NCI-H460 (cell line): ENCODE data around the gene QSOX1. TPM values are rescaled to one million over a fixed set of nuclear protein-coding genes. Genes with fewer than 3 reads are reported as not detected.
A peak's percentile ranks its signal among the peaks of the same experiment; 100 is the strongest.

Source experiments
- DNase-seq: peaks from one replicate; pipeline ENCODE4 v3.0.0-alpha.2; 2016; ENCODE audit warnings: low read depth; ENCODE audit errors: extremely low read depth
- total RNA-seq: library from RNA; depleted of rRNA; stranded (reverse); fragments of >200 nt; shearing (Covaris generic); gene quantifications from 2 replicates; pipeline ENCODE4 v1.2.3, GENCODE V29; 2014

The QSOX1 gene
- total RNA-seq, 1 experiment from 2014 or later = 122 TPM

DNA sequence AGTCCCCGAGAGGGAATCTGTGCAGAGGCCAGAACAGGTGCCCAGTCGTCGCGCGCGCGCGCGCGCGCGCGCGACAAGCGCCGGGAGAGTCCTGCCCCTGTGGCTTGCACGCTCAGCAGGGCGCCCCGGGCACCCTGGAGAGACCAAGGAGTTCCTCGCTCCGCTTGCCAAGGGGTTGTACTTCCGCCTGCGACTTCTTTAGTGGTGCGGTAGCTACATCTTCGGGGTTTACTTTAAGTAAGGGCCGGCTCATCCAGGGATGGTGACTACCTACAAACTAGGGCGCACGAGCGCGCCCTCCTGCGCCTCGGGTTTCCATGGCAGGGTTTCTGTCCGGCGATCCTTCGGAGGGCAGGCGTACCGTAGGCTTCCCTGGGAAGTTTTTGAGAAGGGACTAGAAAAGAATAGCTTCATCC lies 76.8 kb downstream of the QSOX1 start:
- peak; percentile 64 for DNase-seq

DNA sequence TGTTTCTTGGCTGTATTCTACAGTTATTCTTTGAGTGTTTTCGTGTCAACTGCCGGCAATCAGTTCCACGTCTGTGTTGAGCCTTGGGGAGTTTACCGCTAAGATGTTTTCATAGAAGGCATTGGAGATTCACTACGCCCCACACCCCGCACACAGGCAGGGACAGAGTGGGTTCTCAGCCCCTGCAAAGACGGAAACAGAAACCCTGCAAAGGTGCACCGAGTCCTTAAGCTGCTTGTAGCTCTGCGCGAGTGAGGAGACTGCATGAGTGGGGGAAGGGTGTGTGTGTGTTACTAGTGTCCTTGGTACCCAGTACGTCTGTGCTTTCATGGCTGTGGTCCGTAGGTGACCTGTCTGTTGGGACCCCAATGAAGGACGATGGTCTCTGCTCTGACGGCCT lies 77.3 kb downstream of the QSOX1 start:
- DNase-seq = no peak

- no peak for DNase-seq
These were observed 77.9 kb downstream of the QSOX1 start for GRCh38 chr1:180232521-180233043.

DNA sequence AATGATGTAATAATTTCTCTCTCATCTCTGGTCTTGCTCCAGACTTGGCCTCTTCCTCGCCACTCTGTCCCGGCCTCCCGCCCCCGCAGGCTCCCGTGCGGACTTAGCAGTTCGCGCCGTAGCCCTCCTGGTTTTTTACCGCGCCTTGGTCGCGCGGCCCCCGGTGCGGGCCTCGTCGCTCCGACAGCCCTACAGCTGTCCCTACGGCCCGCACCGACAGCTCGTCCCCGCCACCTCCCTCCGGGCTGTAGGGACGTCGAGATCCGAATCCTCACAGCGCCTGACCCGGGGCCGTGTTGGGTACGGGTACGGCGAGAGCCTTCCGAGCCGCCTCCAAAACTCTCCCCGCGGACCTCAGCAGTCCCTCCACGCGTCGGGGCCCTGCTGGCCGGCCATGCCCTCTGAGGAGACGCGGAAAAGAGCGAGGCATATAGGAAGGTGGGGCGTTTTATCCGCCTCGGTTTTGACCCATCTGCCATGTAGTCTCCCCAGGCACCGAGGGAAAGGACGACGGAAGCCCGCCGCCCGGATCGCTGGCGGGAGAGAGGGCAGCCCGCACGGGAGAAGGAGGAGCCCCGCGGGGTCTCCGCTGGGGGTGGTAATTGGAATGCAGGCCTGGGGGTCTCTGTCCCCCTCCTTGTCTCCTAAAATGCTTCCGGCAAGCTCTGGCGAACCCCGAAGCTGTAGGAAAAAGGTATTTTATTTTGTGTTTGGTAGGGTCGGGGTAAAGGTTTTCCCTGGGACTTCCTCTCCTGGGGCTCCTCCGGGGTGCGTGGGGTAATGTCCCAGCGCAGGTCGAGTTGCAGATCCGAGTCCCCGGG lies 78.7 kb downstream of the QSOX1 start:
- DNase-seq = no peak

DNA sequence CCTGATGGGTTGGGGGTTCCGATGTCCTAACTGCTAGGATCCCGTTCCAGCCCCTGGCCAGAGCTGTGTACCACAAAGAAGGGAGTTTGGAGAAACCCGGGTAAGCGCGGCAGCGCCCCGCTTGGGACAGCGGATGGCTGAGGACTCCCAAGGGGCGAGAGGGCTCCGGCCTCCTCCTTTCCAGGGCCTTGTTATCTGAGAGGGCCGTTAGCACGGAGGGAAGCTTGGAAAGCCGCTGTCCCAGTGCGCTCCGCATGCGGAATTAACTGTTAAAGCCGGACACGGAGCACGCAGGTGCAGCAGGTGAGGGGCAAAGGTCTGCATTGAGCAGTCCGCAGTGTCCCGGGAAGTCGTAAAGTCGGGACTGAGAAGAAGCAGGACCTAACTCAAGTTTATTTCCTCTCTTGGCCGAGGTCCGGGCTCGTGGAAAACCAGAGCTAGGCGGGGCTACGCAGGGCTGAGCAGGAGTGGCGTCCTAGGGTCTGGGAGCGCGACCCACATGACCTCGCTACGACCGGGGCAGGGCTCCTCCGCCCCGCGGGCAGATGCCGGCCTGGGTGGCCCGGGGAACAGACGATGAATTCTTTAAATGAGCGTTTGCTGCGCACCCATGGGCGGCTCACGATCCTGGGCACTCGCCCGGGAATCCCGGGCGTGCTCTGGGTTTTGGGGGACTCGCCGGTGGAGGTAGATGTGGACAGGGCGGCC lies 79.9 kb downstream of the QSOX1 start:
- no peak for DNase-seq

DNA sequence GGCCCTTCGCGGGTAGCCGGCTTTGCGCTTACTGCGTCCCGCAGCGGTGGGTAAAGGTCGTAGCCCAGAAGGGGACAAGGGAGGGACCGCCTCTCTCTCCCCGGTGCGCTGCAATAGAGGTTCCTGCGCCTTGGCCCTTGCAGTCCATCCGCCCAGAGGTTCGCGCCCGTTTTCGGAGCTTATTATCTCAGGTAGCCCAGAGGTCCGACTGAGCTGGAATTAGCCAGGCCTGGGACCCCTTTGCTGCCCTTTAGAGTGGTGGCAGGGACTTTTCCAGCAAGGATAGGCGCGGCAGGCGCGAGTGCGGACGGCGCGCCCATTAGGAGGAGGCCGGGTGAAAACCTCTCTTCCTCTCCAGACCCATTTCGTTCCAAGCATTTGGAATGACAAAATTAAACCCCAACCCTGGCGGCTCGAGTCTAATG lies 80.4 kb downstream of the QSOX1 start:
- DNase-seq = no peak

GRCh38 chr1:180235502-180236239 lies 81.0 kb downstream of the QSOX1 start:
- DNase-seq = no peak

GRCh38 chr1:180236698-180237509 lies 82.2 kb downstream of the QSOX1 start:
- DNase-seq = no peak

GRCh38 chr1:180237869-180238476 lies 83.3 kb downstream of the QSOX1 start:
- no peak for DNase-seq

DNA sequence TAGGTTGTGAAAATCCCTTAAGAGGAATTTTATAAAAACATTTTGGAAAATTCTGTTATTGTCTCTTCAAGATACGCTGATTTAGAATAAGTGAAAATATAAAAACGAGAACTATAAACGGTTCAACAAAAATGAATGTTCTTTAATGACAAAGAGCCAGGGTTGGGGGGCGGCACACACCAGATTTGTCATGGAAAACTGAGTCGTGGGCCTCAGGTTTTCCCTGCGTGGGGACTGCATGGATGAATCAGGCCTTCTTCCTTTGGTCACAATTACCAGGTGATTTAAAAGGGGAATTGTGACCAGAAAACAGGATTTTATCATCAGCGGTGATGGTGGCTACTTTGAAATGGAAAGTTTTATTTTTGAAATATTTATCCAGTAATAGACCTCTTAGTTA lies 84.0 kb downstream of the QSOX1 start:
- no peak for DNase-seq

GRCh38 chr1:180239145-180240096 lies 84.8 kb downstream of the QSOX1 start:
- no peak for DNase-seq

GRCh38 chr1:180241716-180242544 lies 87.3 kb downstream of the QSOX1 start:
- DNase-seq = no peak

DNA sequence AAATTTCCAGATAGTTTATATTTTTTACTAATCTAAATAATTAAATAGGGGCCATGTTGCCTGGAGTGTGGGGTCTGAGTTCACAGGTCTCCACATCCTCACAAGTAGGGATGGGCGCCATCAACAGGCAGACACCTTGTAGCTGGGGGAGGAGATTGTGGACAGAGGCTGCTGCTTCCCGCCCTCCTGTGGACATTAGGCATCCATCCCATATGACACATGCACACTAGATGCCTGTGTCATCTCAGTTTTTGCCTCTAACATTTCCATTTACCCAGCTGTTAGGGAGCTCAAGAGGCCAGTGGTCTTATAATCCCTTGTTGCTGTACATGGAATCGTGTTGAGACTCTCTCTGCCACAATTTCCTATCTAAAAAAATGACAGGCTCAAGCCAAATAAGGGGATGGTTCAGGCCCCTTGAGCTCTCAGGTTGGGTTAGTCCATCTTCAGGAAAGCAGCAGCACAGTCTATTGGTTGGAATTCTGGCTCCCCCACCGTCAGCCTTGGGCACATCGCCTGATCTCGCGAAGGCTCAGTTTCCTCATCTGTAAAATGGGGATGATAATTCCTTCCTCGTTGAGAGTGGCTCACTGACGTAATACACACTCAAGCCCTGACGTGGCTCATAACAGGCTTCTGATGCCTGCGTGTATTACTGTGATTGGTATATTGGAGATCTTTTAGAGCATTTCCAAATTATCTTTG lies 89.0 kb downstream of the QSOX1 start:
- DNase-seq = no peak

DNA sequence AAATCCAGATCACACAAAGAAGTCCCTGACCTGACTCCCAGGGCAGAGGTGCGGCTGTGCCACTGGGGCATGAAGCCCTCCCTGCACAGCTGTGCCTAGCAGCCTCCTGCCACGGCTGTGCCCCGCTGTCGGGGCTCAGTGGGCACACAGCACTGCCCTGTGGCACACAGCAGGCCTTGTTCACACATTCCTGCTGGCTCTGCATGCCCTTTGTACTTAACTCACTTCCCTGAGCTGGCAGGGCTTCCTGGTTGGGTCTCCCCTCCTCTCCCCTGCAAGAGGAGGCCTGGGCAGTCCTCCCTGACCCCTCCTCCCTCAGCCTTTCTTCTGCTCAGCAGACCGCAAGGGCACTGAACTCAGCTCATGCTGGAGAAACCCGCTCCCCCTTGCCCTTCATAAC lies 90.2 kb downstream of the QSOX1 start:
- no peak for DNase-seq

- DNase-seq = no peak
These were observed 91.9 kb downstream of the QSOX1 start for GRCh38 chr1:180246579-180246978.

GRCh38 chr1:180247061-180247460 lies 92.4 kb downstream of the QSOX1 start:
- no peak for DNase-seq

- DNase-seq = no peak
These were observed 92.9 kb downstream of the QSOX1 start for GRCh38 chr1:180247580-180247979.
